Esophagus squamous epithelium (tissue), 5 donors: ENCODE measurements around the gene NOD1. TPM values are rescaled to one million over a fixed set of nuclear protein-coding genes. Genes with fewer than 3 reads are reported as not detected.
"Not testable (repeated sequence)": the region's sequence is repeated elsewhere in the genome, so short reads cannot be mapped to it uniquely, and the experiment has no call there.

Experiments
- DNase-seq: peaks from one replicate; lab custom pipeline; 2025; lab: John Stamatoyannopoulos, UW
- H3K27ac ChIP-seq, 4 donors: fragments of 200-600 bp; sonication (generic); one replicate each; pipeline ENCODE4 v1.5.1; 2016 to 2019; ENCODE audit warnings: mild to moderate bottlenecking in 1 of 4
- H3K27me3 ChIP-seq, 4 donors: fragments of 200-600 bp; sonication (generic); 1 replicate in 3 of 4; 2 replicates in 1 of 4; pipeline versions ENCODE4 v1.5.1 to v1.6.0; 2017 to 2021; ENCODE audit warnings: antibody characterized with exemption in 1 of 4
- H3K36me3 ChIP-seq, 3 donors: fragments of 200-600 bp; sonication (generic); one replicate each; pipeline ENCODE4 v1.5.1; 2016 to 2019
- H3K4me1 ChIP-seq, 3 donors: fragments of 200-600 bp; sonication (generic); one replicate each; pipeline ENCODE4 v1.5.1; 2017 to 2019
- H3K4me3 ChIP-seq, 4 donors: fragments of 200-600 bp; sonication (generic); 1 replicate in 3 of 4; 2 replicates in 1 of 4; pipeline ENCODE4 v1.5.1; 2016 to 2019; ENCODE audit warnings: mild to moderate bottlenecking in 2 of 4, moderate library complexity in 1 of 4
- H3K9me3 ChIP-seq, 3 donors: fragments of 200-600 bp; sonication (generic); one replicate each; pipeline ENCODE4 v1.5.1; 2016 to 2019
- POLR2A ChIP-seq, 4 donors: fragments of 450-650 bp; IDR thresholded peaks; one replicate each; pipeline ENCODE4 v1.6.1; 2017; ENCODE audit warnings: antibody characterized with exemption in 4 of 4, mild to moderate bottlenecking in 4 of 4, moderate library complexity in 3 of 4
- WGBS, 2 donors: methylation state at CpG; one replicate each; pipeline ENCODE4 v1.1.5; 2018; 5-methylcytosine and 5-hydroxymethylcytosine counted together
- intact Hi-C: fragments of 100-400 bp; cut with DNase I; formaldehyde crosslinking; loops from one replicate; pipeline ENCODE4 v1.15.0; 2022
- total RNA-seq, 4 donors: library from RNA; depleted of rRNA; stranded (reverse); fragments of >200 nt; gene quantifications; one replicate each; pipeline ENCODE4 v1.1.0, GENCODE V29; 2016
- TF ChIP-seq, protein P1 (sequence below), 6 experiments: fragments of 450-650 bp in 4 of 6; fragments of 200-600 bp in 2 of 6; sonication (generic) in 2 of 6; IDR thresholded peaks; one replicate each; pipeline ENCODE4 v1.5.1; 2016 to 2019; ENCODE audit warnings: antibody characterized with exemption in 6 of 6, mild to moderate bottlenecking in 4 of 6, moderate library complexity in 4 of 6
- donor health status: DM: yes; HTN: yes; CAD: no.

Gene NOD1
- total RNA-seq, 4 donors from 2014 or later = 4.2 to 13.0 (median 6.2) TPM

DNA sequence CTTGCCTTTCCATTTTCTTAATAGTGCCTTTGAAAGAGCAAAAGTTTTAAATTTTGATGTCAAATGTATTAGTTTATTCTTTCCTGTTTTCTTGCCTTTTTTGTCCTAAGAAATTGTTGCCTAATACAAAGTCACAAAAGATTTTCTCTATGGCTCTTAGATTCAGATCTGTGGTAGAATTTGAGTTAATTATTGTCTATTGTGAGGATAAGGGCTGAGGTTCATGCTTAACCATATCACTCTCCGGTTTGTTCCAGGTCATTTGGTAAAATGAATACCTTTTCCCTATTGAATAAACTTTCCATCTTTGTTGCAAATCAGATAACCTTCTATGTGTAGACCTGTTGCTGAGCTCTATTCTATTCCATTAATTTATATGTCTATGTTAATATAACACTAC is 96.0 kb downstream of the NOD1 start:
- Histone ChIP-seq H3K27ac (no peak overlapping the region), H3K36me3 (no peaks in the 10 kb centered on the region), H3K9me3 (peaks cover 0 to 11% (median 6%) of the 10 kb centered on the region in 3 donors), H3K4me3 (no peak overlapping the region), H3K4me1 (no peaks in the 10 kb centered on the region), H3K27me3 (no peaks in the 10 kb centered on the region)
- 77 to 96% methylated on average over 1 of the region's 1 CpG for WGBS, 2 donors
- no peak for DNase-seq
- TF ChIP-seq, protein P1, sequence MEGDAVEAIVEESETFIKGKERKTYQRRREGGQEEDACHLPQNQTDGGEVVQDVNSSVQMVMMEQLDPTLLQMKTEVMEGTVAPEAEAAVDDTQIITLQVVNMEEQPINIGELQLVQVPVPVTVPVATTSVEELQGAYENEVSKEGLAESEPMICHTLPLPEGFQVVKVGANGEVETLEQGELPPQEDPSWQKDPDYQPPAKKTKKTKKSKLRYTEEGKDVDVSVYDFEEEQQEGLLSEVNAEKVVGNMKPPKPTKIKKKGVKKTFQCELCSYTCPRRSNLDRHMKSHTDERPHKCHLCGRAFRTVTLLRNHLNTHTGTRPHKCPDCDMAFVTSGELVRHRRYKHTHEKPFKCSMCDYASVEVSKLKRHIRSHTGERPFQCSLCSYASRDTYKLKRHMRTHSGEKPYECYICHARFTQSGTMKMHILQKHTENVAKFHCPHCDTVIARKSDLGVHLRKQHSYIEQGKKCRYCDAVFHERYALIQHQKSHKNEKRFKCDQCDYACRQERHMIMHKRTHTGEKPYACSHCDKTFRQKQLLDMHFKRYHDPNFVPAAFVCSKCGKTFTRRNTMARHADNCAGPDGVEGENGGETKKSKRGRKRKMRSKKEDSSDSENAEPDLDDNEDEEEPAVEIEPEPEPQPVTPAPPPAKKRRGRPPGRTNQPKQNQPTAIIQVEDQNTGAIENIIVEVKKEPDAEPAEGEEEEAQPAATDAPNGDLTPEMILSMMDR (IDR thresholded peaks at IDR 0.05) = no peak
- no peak for TF ChIP-seq POLR2A (IDR thresholded peaks at IDR 0.05)
- intact Hi-C loops = no loop called here

DNA sequence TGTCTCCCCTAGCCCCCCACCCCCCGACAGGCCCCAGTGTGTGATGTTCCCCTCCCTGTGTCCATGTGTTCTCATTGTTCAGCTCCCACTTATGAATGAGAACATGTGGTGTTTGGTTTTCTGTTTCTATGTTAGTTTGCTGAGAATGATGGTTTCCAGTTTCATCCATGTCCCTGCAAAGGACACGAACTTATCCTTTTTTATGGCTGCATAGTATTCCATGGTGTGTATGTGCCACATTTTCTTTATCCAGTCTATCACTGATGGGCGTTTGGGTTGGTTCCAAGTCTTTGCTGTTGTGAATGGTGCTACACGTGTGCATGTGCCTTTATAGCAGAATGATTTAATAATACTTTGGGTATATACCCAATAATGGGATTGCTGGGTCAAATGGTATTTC is 97.8 kb downstream of the NOD1 start:
- intact Hi-C loops, H3K27me3 ChIP-seq, DNase-seq, H3K4me1 ChIP-seq, H3K4me3 ChIP-seq, H3K36me3 ChIP-seq, H3K27ac ChIP-seq: not testable (repeated sequence)
- H3K9me3 ChIP-seq = peaks cover 0 to 11% (median 6%) of the 10 kb centered on the region in 3 donors
- 92 to 96% methylated on average over 3 to 4 of the region's 4 CpGs for WGBS, 2 donors

DNA sequence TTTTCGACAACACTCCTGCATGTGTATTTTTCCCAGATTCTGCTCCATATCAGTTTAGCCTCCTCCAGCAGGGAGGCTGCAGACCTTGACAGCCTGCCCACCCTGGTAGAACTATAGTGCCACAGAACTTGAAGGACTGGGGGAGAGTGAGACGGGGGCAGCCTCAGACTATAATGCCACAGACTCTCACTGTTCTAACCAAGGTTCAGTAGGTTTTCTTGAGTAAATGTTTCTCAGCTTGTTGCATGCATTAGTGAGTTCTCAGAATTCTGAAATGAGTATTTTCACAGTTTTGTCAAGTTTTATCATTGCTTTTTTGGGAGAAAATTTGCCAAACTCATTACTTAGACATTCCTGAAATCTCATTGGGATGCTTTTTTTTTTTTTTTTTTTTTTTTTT is 98.3 kb downstream of the NOD1 start:
- 100% methylated on average over 2 of the region's 2 CpGs for WGBS, 2 donors
- H3K36me3 ChIP-seq = no peaks in the 10 kb centered on the region
- peaks cover 0 to 11% (median 6%) of the 10 kb centered on the region in 3 donors for H3K9me3 ChIP-seq
- DNase-seq = no peak
- intact Hi-C loops = no loop called here
- no peak overlapping the region for H3K4me3 ChIP-seq
- H3K27ac ChIP-seq = no peak overlapping the region
- H3K27me3 ChIP-seq = no peaks in the 10 kb centered on the region
- TF ChIP-seq, protein P1 (IDR thresholded peaks at IDR 0.05) = no peak
- no peak for TF ChIP-seq POLR2A (IDR thresholded peaks at IDR 0.05)
- H3K4me1 ChIP-seq = no peaks in the 10 kb centered on the region

DNA sequence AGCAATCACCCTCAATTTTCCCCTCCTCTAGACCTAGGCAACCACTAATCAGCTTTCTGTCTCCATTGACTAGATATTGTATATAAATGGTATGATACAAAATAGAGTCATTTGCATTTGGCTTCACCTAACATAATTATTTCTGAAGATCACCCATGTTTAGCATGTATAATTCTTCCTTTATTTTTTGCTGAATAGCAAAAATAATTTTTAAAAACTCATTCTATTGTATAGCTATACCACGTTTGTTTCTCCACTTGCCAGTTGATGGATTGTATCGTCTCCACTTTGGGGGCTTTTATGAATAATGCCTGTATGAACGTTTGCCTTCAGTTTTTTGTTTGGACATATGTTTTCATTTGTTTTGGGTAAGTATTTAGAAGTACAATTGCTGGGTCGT is 98.8 kb downstream of the NOD1 start:
- WGBS, 2 donors = 70 to 77% methylated on average over 4 of the region's 4 CpGs
- TF ChIP-seq POLR2A (IDR thresholded peaks at IDR 0.05) = no peak
- TF ChIP-seq, protein P1 (IDR thresholded peaks at IDR 0.05) = no peak
- H3K9me3 ChIP-seq = peaks cover 0 to 11% (median 6%) of the 10 kb centered on the region in 3 donors
- H3K4me1 ChIP-seq = no peaks in the 10 kb centered on the region
- H3K27ac ChIP-seq = no peak overlapping the region
- no peaks in the 10 kb centered on the region for H3K36me3 ChIP-seq
- intact Hi-C loops = no loop called here
- H3K27me3 ChIP-seq = no peaks in the 10 kb centered on the region
- H3K4me3 ChIP-seq = no peak overlapping the region
- DNase-seq = no peak

DNA sequence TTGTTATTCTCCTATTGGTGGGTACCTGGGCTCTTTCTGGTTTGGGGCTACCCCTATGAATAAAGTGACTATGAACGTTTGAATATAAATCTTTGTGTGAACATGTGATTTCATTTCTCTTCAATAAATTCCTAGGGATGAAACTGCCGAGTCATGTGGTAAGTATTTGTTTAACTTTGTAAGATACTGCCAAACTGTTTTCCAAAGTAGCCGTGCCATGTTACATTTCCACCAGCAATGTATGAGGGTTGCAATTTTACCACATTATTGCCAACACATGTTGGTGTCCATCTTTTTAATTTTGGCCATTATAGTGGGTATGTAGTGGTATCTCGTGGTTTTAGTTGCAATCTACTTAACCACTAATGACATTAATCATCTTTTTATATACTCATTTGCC is 99.5 kb downstream of the NOD1 start:
- WGBS, 2 donors = 53 to 57% methylated on average over 4 of the region's 4 CpGs
- Histone ChIP-seq H3K9me3 (peaks cover 0 to 11% (median 6%) of the 10 kb centered on the region in 3 donors), H3K4me3 (no peak overlapping the region), H3K36me3 (no peaks in the 10 kb centered on the region), H3K27me3 (no peaks in the 10 kb centered on the region), H3K4me1 (no peaks in the 10 kb centered on the region), H3K27ac (no peak overlapping the region)
- no peak for TF ChIP-seq POLR2A (IDR thresholded peaks at IDR 0.05)
- TF ChIP-seq, protein P1 (IDR thresholded peaks at IDR 0.05) = no peak
- DNase-seq = no peak
- intact Hi-C loops = no loop called here

DNA sequence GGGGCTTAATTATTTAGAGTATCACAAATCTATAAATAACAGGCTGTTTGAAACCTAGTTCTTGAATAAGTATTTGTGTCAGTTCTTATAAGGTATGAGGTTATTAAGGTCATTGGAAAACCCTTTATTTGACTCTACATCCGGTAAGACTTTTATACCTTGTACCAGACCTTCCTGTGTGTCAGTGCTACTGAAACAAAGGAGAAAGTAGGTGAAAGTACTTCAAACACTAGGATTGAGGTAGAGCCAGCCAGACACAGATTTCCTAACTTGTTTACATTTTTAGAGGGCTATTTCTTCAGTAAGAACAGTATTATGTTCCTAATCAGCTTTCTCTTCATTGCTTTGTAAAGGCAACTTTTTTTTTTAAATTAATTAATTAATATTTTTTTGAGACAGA is 100.3 kb downstream of the NOD1 start:
- no peak for DNase-seq
- intact Hi-C loops = no loop called here
- no peak overlapping the region for H3K27ac ChIP-seq
- no peaks in the 10 kb centered on the region for H3K27me3 ChIP-seq
- H3K36me3 ChIP-seq = no peaks in the 10 kb centered on the region
- no peak overlapping the region for H3K4me3 ChIP-seq
- H3K9me3 ChIP-seq = peaks cover 0 to 11% (median 6%) of the 10 kb centered on the region in 3 donors
- no peaks in the 10 kb centered on the region for H3K4me1 ChIP-seq
- WGBS, 2 donors = 57 to 94% methylated on average over 1 of the region's 1 CpG
- TF ChIP-seq, protein P1 (IDR thresholded peaks at IDR 0.05) = no peak
- no peak for TF ChIP-seq POLR2A (IDR thresholded peaks at IDR 0.05)
